A549 (cell line): ENCODE results near the gene FGF18. TPM values are rescaled to one million over a fixed set of nuclear protein-coding genes. Genes with fewer than 3 reads are reported as not detected.

Experiments
- ATAC-seq, 2 experiments: fragments of 200-7000 bp in 1 of 2; fragments of >200 bp in 1 of 2; cut with Nextera tagmentation in 1 of 2; cut with Tn5 transposase in 1 of 2; 3 replicates each; pipeline versions ENCODE4 v1.8.0 to v1.9.1; 2018 to 2020; ENCODE audit warnings: mild to moderate bottlenecking in 1 of 2, moderate library complexity in 1 of 2
- CTCF ChIA-PET: fragments of 300-600 bp; sonication (Branson Sonifier 250); formaldehyde crosslinking; extraction: SDS; loops from one replicate; lab custom pipeline; 2021; ENCODE audit warnings: antibody characterized with exemption, inconsistent platforms; lab: Yijun Ruan, JAX
- POLR2A ChIA-PET: fragments of 350-600 bp; formaldehyde crosslinking; extraction: SDS; loops from one replicate; lab custom pipeline; 2021; ENCODE audit warnings: antibody characterized with exemption, inconsistent platforms; lab: Yijun Ruan, JAX
- DNase-seq, 2 experiments: peaks; one replicate each; pipeline versions ENCODE4 v3.0.0 to v3.0.0-alpha.2; 2011 to 2016; ENCODE audit warnings: low read depth in 1 of 2, low spot score in 1 of 2
- FAIRE-seq: peaks from 2 replicates; lab custom pipeline; 2011; peaks lifted over from hg19 to GRCh38; lab: Jason Lieb, UNC
- H3K27ac ChIP-seq, 2 experiments: fragments of >200 bp; sonication (Bioruptor Twin); formaldehyde crosslinking; 3 replicates each; pipeline ENCODE4 v1.5.1; 2016 to 2017
- H3K4me1 ChIP-seq: fragments of >200 bp; sonication (Bioruptor Twin); formaldehyde crosslinking; 3 replicates; pipeline ENCODE4 v1.6.1; 2016
- H3K4me2 ChIP-seq: fragments of >200 bp; sonication (Bioruptor Twin); formaldehyde crosslinking; 3 replicates; pipeline ENCODE4 v1.6.1; 2016
- H3K4me3 ChIP-seq: fragments of >200 bp; sonication (Bioruptor Twin); formaldehyde crosslinking; 3 replicates; pipeline ENCODE4 v1.5.1; 2016
- H3K9me3 ChIP-seq: fragments of >200 bp; sonication (Bioruptor Twin); formaldehyde crosslinking; 3 replicates; pipeline ENCODE4 v1.6.1; 2016
- ATOH8 ChIP-seq: fragments of 250-450 bp; sonication (Bioruptor Pico); IDR thresholded peaks from 2 replicates; pipeline ENCODE4 v1.5.0; 2020; ENCODE audit warnings: low read depth, mild to moderate bottlenecking, moderate library complexity
- BHLHE40 ChIP-seq: IDR thresholded peaks from 2 replicates; pipeline ENCODE4 v1.6.1; 2012; ENCODE audit warnings: low read depth, low read length, inconsistent platforms
- CBX2 ChIP-seq: fragments of 200-600 bp; sonication (generic); IDR thresholded peaks from 2 replicates; pipeline ENCODE4 v1.6.1; 2016; ENCODE audit warnings: low read depth, mild to moderate bottlenecking, borderline replicate concordance
- CBX8 ChIP-seq: fragments of 200-600 bp; sonication (generic); IDR thresholded peaks from 2 replicates; pipeline ENCODE4 v1.6.1; 2016
- CHD2 ChIP-seq: fragments of 150-350 bp; IDR thresholded peaks from 2 replicates; pipeline ENCODE4 v1.6.1; 2014; ENCODE audit warnings: low read length; ENCODE audit not compliant: partially characterized antibody
- EP300 ChIP-seq, 2 experiments: fragments of >200 bp; sonication (Bioruptor Twin); formaldehyde crosslinking; IDR thresholded peaks; 2 replicates in 1 of 2; 3 replicates in 1 of 2; pipeline ENCODE4 v1.6.1; 2016 to 2017
- ESRRA ChIP-seq: fragments of 150-350 bp; IDR thresholded peaks from 2 replicates; pipeline ENCODE4 v1.6.1; 2014; ENCODE audit warnings: mild to moderate bottlenecking, low read length, borderline replicate concordance
- FOXS1 ChIP-seq: fragments of 250-450 bp; sonication (Bioruptor Pico); IDR thresholded peaks from 2 replicates; pipeline ENCODE4 v1.5.0; 2020; ENCODE audit warnings: mild to moderate bottlenecking, moderate library complexity
- HES2 ChIP-seq: fragments of >200 bp; sonication (Bioruptor Twin); formaldehyde crosslinking; IDR thresholded peaks from 2 replicates; pipeline ENCODE4 v1.6.1; 2016
- KDM5A ChIP-seq: fragments of 200-600 bp; sonication (generic); IDR thresholded peaks from 2 replicates; pipeline ENCODE4 v1.6.1; 2016; ENCODE audit warnings: antibody characterized with exemption, mild to moderate bottlenecking
- MAX ChIP-seq: IDR thresholded peaks from 2 replicates; pipeline ENCODE4 v1.6.1; 2012
- MAZ ChIP-seq: fragments of 150-350 bp; IDR thresholded peaks from 2 replicates; pipeline ENCODE4 v1.6.1; 2014; ENCODE audit warnings: antibody characterized with exemption, low read depth, low read length, borderline replicate concordance
- MYC ChIP-seq: IDR thresholded peaks from 2 replicates; pipeline ENCODE4 v1.6.1; 2012; ENCODE audit warnings: mild to moderate bottlenecking, inconsistent platforms, low read length, improper control_type of control experiment, borderline replicate concordance
- NFE2L2 ChIP-seq: fragments of 150-350 bp; conservative IDR thresholded peaks from 2 replicates; pipeline ENCODE4 v1.6.1; 2014; ENCODE audit warnings: low read length
- NR3C1 ChIP-seq: fragments of >200 bp; sonication (Bioruptor Twin); formaldehyde crosslinking; IDR thresholded peaks from 3 replicates; pipeline ENCODE4 v1.6.1; 2017
- PHF8 ChIP-seq: fragments of 200-600 bp; sonication (generic); IDR thresholded peaks from 2 replicates; pipeline ENCODE4 v1.6.1; 2016; ENCODE audit warnings: low read depth, mild to moderate bottlenecking, antibody characterized with exemption, moderate library complexity, borderline replicate concordance
- POLR2AphosphoS2 ChIP-seq: conservative IDR thresholded peaks from 2 replicates; pipeline ENCODE4 v1.6.1; 2012; ENCODE audit warnings: low read length, improper control_type of control experiment, inconsistent platforms
- RAD21 ChIP-seq, 2 experiments: fragments of >200 bp in 1 of 2; sonication (Bioruptor Twin) in 1 of 2; formaldehyde crosslinking in 1 of 2; IDR thresholded peaks in 1 of 2; conservative IDR thresholded peaks in 1 of 2; 2 replicates in 1 of 2; 3 replicates in 1 of 2; pipeline ENCODE4 v1.6.1; 2012 to 2018; ENCODE audit warnings: inconsistent platforms in 1 of 2
- RARB ChIP-seq: fragments of 250-450 bp; sonication (Bioruptor Pico); IDR thresholded peaks from 2 replicates; pipeline ENCODE4 v1.8.0; 2021; ENCODE audit warnings: mild to moderate bottlenecking, moderate library complexity
- REST ChIP-seq: fragments of 200-600 bp; sonication (generic); IDR thresholded peaks from 2 replicates; pipeline ENCODE4 v1.6.1; 2016; ENCODE audit warnings: antibody characterized with exemption, mild to moderate bottlenecking, moderate library complexity
- RNF2 ChIP-seq: fragments of 200-600 bp; sonication (generic); IDR thresholded peaks from 2 replicates; pipeline ENCODE4 v1.6.1; 2016; ENCODE audit warnings: low read depth, mild to moderate bottlenecking, antibody characterized with exemption, moderate library complexity, borderline replicate concordance
- TFCP2L1 ChIP-seq: fragments of 250-450 bp; sonication (Bioruptor Pico); IDR thresholded peaks from 2 replicates; pipeline ENCODE4 v1.5.0; 2021; ENCODE audit warnings: mild to moderate bottlenecking
- TP53 ChIP-seq: fragments of 250-450 bp; sonication (Bioruptor Pico); IDR thresholded peaks from 2 replicates; pipeline ENCODE4 v1.5.0; 2021; ENCODE audit warnings: mild to moderate bottlenecking, moderate library complexity
- USF2 ChIP-seq: fragments of 450-650 bp; IDR thresholded peaks from 2 replicates; pipeline ENCODE4 v1.6.1; 2014; ENCODE audit warnings: antibody characterized with exemption
- WGBS: methylation state at CpG from one replicate; pipeline ENCODE4 v1.1.6; 2017; ENCODE audit errors: missing lambda C conversion rate; 5-methylcytosine and 5-hydroxymethylcytosine counted together
- polyA plus RNA-seq, 4 experiments: library from polyadenylated mRNA; depleted of rRNA in 3 of 4; stranded (reverse); fragments of >200 nt; fragmentation: RNase III in 1 of 4; extraction: RNeasy Plus Mini Kit Qiagen cat#74134 plus additional on column Dnase treatment in 1 of 4; gene quantifications; 2 replicates in 3 of 4; 3 replicates in 1 of 4; pipeline ENCODE4 v1.2.3, GENCODE V29; 2011 to 2017

The FGF18 gene
- polyA plus RNA-seq, 2 of the 4 experiments (the other 2 are of a cell fraction): 0.09 to 0.16 TPM

GRCh38 chr5:171459839-171460238 lies 40.4 kb downstream of the FGF18 start:
- ATAC-seq: no peak
- H3K4me1 ChIP-seq: no peaks in the 10 kb centered on the region
- TF ChIP-seq USF2 (no peak), RARB (CRISPR knock-in tag) (no peak), CBX2 (no peak), ATOH8 (CRISPR knock-in tag) (no peak), MAZ (no peak), NFE2L2 (no peak), CHD2 (no peak), RAD21 (conservative IDR thresholded peaks at IDR 0.05 in 1 of 2, IDR thresholded peaks at IDR 0.05 in 1 of 2) (no peak), TP53 (CRISPR knock-in tag) (no peak), POLR2AphosphoS2 (no peak), PHF8 (no peak), EP300 (IDR thresholded peaks at IDR 0.05) (no peak), NR3C1 (no peak), REST (no peak), MYC (no peak), HES2 (no peak), ESRRA (no peak), RNF2 (no peak), TFCP2L1 (no peak), CBX8 (no peak)
- WGBS: 59% methylated on average over 6 of the region's 6 CpGs
- H3K4me2 ChIP-seq: no peak overlapping the region
- no peaks in the 10 kb centered on the region for H3K9me3 ChIP-seq
- DNase-seq: no peak
- CTCF ChIA-PET: interaction anchor here (1.9 kb wide), 1 partner anchor 25 kb away, joined by 8 read pairs; no protein-coding TSS in a partner anchor
- H3K27ac ChIP-seq: no peak overlapping the region
- POLR2A ChIA-PET: no interaction called here
- H3K4me3 ChIP-seq: no peak overlapping the region
- FAIRE-seq: no peak

- TF ChIP-seq KDM5A: no peak
- TF ChIP-seq ESRRA: no peak
- no peak for TF ChIP-seq BHLHE40
- no peak for TF ChIP-seq MAX
- no peak for TF ChIP-seq FOXS1
- TF ChIP-seq, all 56 proteins: peak for 0
- no peak for DNase-seq
- CTCF ChIA-PET: interaction anchor here (1.0 to 1.9 kb wide), 4 partner anchors 22 to 167 kb away, joined by 3 to 5 read pairs (median 4); partner anchors contain the start of gene FGF18
- ATAC-seq: no peak
- Histone ChIP-seq H3K4me2 (no peak overlapping the region), H3K9me3 (no peaks in the 10 kb centered on the region), H3K4me3 (no peak overlapping the region), H3K27ac (no peak overlapping the region), H3K4me1 (no peaks in the 10 kb centered on the region)
- POLR2A ChIA-PET: no interaction called here
- FAIRE-seq: no peak
- 55% methylated on average over 10 of the region's 15 CpGs for whole genome bisulfite sequencing
These were observed 42.9 kb downstream of the FGF18 start for GRCh38 chr5:171462136-171462927.
